Measurements from ENCODE around the gene NUP210L.
A peak's percentile ranks its signal among the peaks of the same experiment; 100 is the strongest.

The NUP210L gene

GRCh38 chr1:153968000-153968363 is 186.9 kb downstream of the NUP210L start:
- peak overlapping the region; percentile 47 for H3K4me3 ChIP-seq (ENCODE audit: low read depth, low read length)

DNA sequence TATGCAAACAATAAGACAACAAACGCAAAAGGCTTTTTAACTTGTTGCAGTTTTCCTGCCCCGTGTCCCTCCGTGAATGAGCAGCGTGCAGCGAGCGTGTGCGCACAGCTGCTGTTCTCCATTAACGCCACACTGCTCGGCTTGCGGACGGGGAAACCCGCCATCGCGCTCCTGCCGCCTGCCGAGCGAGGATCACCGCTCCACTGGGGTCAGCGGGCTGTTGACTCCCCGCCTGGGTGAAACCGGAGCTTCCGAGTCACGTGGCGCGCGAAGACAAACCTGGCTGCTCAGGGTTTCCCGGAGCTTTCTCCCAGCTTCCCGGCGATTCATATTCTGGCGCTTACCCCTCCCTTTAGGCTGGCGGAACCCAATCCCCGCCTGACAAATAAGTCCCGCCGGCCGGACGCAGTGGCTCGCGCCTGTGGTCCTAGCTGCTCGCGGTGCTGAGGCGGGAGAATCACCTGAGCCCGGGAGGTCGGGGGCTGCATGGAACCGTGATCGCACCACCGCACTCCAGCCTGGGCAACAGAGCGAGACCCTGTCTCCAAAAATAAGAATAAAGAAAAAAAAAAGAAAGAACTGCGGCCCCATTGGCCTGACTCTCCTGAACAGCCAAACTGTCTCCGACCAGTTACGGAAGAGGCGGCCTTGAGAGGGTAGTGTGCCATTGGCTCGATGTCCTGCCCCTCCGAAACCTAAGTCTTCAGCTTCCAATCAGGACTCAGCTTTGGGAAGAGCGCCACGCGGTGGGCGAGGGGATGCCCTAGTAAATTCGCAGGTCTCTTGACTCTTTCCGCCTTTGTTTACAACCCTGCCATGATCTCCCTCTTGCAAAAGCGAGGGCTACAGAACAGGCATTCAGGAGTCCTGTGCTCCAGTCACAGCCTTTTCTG is 187.5 kb downstream of the NUP210L start, which contains the start of gene CREB3L4:
Gene CREB3L4, plus strand, starts transcription at position 796 of the 893 bp plus-strand sequence. CDS start 624 bp downstream, outside the sequence.
- H3K4me3 ChIP-seq (ENCODE audit: low read depth, low read length), result peak within 1 kb of the TSS; percentile 57

- H3K4me3 ChIP-seq (ENCODE audit: low read depth, low read length), result peak overlapping the region; percentile 63
Measured at GRCh38 chr1:153963850-153964331, 191.0 kb downstream of the NUP210L start.

GRCh38 chr1:153963030-153963849 is 191.6 kb downstream of the NUP210L start, which contains the start of gene SLC39A1:
Gene SLC39A1, minus strand, starts transcription at chr1:153963537. Its CDS starts 822 bp downstream, at chr1:153962715.
- H3K4me3 ChIP-seq (ENCODE audit: low read depth, low read length), result peak within 1 kb of the TSS; percentile 88

DNA sequence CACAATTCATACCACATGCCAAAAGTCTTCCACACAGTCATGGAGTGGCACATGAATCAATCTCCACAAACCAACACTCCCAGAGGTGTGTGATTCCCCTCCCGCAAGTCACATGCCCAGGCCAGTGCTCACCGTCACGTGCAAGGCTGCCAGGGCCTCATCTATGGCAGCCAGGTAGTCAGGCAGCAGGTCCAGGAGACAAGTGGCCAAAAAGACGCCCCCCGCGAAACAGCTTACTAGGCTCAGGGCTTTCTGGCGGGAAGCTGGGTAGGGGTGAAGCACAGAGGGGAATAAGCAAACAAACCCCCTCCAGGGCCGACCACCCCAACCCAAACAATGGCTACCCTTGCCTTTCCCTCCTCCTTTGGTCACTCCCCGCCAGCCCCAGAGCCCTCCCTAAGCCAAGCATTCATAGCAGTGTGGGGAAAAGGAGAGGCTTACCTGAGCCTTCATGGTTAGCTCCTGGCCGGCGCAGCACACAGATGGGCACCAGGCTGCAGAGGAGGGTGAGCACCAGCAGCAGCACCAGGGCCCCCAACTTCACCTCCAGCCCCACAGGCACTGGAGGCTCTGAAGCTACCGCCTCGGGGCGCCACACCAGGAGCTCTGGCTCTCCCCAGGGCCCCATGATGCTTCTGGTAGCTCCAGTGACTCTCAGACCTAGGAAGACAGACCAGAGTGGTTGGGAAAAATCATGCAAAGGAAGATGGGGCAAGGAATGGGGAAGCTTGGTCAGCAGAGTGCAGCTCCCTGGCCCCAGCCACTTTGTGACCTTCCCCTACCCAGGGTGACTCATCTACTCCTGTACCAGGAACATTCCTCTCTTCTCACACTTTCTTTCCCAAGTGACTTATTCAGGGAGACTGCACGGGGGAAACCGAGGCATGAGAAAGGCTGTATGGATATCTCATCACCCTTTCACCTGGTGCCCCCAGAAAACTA is 192.5 kb downstream of the NUP210L start:
- H3K4me3 ChIP-seq (ENCODE audit: low read depth, low read length), result peak overlapping the region; percentile 88

GRCh38 chr1:153961421-153961820 is 193.5 kb downstream of the NUP210L start:
- peak overlapping the region; percentile 88 for H3K4me3 ChIP-seq (ENCODE audit: low read depth, low read length)

- no peak overlapping the region for H3K4me3 ChIP-seq (ENCODE audit: low read depth, low read length)
Measured at GRCh38 chr1:153960206-153960605, 194.7 kb downstream of the NUP210L start.

DNA sequence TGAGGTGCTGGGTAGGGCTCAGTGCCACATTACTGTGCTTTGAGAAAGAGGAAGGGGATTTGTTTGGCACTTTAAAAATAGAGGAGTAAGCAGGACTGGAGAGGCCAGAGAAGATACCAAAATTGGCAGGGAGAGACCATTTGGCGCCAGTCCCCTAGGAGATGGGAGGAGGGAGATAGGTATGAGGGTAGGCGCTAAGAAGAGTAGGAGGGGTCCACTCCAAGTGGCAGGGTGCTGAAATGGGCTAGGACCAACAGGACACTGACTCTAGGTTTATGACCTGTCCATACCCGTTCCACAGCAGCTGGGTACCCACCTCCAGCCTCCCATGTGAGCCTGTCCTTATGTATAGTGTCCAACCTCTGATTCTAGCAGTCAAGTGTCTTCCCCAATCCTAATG is 195.4 kb downstream of the NUP210L start:
- no peak overlapping the region for H3K4me3 ChIP-seq (ENCODE audit: low read depth, low read length)

- no peak overlapping the region for H3K4me3 ChIP-seq (ENCODE audit: low read depth, low read length)
Measured at GRCh38 chr1:153958961-153959260, 196.0 kb downstream of the NUP210L start.

GRCh38 chr1:153958111-153958960 is 196.5 kb downstream of the NUP210L start, which contains the start of gene CRTC2:
Gene CRTC2, minus strand, starts transcription at chr1:153958612. Its CDS starts 115 bp downstream, at chr1:153958497.
- H3K4me3 ChIP-seq (ENCODE audit: low read depth, low read length), result peak within 1 kb of the TSS; percentile 92

DNA sequence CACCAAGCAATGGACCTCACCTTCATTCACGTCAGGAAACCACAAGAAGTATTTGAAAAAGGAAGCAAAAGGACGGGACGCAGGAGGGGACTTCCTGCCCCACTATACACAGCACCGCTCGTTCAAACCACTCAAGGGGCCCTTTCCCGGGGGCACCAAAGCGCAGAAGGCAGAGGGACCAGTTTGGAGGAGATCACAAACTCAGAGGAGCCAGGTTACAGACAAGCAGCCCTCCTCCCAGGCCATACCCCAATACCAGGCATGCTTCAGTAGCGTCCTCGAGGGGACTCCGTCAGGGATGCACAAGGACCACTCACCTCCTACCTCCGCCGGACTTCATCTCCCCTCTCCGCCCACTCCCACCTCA is 197.1 kb downstream of the NUP210L start:
- H3K4me3 ChIP-seq (ENCODE audit: low read depth, low read length), result peak overlapping the region; percentile 92

- peak overlapping the region; percentile 92 for H3K4me3 ChIP-seq (ENCODE audit: low read depth, low read length)
Measured at GRCh38 chr1:153956997-153957715, 197.7 kb downstream of the NUP210L start.

DNA sequence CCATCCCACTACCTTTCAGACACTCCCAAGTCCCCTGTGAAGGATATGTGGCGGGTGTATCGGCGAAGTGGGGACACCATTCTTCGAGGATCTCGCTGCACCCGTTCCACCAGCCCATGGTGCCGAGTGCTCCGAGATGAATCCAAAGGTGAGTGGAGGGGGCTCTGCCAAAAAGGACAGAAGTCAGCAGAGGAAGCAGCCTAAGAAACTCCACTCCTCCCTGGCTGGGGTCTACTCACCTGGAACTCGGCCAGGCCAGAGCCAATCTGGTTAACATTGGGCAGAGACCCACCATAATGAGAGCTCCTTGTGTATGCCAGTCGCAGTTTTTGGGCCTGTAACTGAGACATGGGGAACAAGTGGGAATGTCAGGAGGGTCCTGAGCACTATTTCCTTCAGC is 200.0 kb downstream of the NUP210L start:
- H3K4me3 ChIP-seq (ENCODE audit: low read depth, low read length), result no peak overlapping the region

DNA sequence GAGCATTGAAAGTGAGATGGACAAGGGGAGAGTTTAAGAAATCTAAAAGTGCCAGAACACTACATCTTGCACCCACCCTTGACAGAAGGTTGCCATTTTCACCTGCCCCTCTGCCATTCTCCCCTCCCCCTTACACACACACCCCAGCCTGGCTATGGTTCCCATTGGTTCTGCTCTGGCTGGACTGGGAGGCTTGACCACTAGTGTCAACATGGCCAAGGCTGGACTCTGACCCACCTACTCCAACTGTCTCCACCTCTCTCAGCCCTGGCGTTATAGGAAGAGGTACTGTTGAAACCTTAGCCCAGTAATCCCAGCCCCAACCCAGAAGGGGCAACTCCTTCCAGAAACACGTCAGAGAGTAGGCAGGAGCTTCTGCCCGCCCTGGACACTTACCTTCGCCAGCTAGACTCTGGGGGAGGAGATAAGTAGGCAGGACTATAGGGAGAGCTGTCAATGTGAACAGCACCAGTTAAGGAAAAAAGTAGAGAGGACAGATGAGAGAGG is 201.0 kb downstream of the NUP210L start:
- H3K4me3 ChIP-seq (ENCODE audit: low read depth, low read length), result no peak overlapping the region

DNA sequence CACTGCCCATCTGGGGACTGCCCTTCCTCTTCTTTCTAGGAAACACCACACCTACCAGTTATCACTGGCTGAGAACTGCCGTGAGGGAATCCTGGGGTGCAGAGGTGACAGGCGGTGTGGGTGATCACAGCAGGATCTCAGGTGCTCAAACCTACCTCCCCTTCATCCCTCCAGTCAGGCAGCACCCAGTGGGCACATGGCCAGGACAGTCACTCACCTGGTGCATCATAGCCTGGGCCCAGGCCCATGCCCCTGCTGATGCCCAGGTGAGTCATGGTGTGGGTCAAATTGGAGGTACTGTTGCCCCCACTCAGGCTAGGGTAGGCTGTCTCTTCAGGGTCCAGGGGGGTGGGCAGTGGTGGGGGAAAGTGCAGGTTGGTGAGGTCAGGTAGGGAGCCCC is 203.1 kb downstream of the NUP210L start:
- H3K4me3 ChIP-seq (ENCODE audit: low read depth, low read length), result no peak overlapping the region

GRCh38 chr1:153951183-153951582 is 203.7 kb downstream of the NUP210L start:
- no peak overlapping the region for H3K4me3 ChIP-seq (ENCODE audit: low read depth, low read length)

- H3K4me3 ChIP-seq (ENCODE audit: low read depth, low read length), result peak within 1 kb of the TSS; percentile 87
Measured at GRCh38 chr1:153946622-153947241, 208.1 kb downstream of the NUP210L start, which contains the start of gene DENND4B. Gene DENND4B, minus strand, starts transcription at chr1:153946718. Its CDS starts 2,344 bp downstream, at chr1:153944374.
